ENCODE results near the gene MERTK. TPM values are rescaled to one million over a fixed set of nuclear protein-coding genes. Genes with fewer than 3 reads are reported as not detected.

MERTK gene
- polyA plus RNA-seq, 1 of the 3 experiments (the other 2 are of a cell fraction): 9.6 TPM

DNA sequence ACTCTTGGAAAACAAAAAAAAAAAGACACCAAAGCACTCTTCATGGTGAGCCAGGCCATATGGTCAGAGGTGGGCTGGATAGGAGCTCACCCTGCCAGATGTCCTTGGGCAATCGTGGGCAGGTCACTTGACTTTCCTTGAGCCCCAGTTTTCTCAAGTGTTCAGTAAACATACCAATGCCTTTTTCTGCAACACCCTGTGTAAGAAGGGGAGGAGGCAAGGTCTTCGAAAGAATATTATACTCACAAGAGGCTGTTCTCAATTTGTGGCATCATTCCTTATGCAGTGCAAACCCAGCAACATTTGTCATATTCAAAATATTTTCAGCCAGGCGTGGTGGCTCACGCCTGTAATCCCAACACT is 133.8 kb downstream of the MERTK start (continued):
- TF ChIP-seq, protein P1, sequence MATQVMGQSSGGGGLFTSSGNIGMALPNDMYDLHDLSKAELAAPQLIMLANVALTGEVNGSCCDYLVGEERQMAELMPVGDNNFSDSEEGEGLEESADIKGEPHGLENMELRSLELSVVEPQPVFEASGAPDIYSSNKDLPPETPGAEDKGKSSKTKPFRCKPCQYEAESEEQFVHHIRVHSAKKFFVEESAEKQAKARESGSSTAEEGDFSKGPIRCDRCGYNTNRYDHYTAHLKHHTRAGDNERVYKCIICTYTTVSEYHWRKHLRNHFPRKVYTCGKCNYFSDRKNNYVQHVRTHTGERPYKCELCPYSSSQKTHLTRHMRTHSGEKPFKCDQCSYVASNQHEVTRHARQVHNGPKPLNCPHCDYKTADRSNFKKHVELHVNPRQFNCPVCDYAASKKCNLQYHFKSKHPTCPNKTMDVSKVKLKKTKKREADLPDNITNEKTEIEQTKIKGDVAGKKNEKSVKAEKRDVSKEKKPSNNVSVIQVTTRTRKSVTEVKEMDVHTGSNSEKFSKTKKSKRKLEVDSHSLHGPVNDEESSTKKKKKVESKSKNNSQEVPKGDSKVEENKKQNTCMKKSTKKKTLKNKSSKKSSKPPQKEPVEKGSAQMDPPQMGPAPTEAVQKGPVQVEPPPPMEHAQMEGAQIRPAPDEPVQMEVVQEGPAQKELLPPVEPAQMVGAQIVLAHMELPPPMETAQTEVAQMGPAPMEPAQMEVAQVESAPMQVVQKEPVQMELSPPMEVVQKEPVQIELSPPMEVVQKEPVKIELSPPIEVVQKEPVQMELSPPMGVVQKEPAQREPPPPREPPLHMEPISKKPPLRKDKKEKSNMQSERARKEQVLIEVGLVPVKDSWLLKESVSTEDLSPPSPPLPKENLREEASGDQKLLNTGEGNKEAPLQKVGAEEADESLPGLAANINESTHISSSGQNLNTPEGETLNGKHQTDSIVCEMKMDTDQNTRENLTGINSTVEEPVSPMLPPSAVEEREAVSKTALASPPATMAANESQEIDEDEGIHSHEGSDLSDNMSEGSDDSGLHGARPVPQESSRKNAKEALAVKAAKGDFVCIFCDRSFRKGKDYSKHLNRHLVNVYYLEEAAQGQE (IDR thresholded peaks at IDR 0.05; ENCODE audit: low read depth, low read length): no peak
- TF ChIP-seq MXI1 (IDR thresholded peaks at IDR 0.05; ENCODE audit: low read depth, low read length): no peak
- TF ChIP-seq, protein P2, sequence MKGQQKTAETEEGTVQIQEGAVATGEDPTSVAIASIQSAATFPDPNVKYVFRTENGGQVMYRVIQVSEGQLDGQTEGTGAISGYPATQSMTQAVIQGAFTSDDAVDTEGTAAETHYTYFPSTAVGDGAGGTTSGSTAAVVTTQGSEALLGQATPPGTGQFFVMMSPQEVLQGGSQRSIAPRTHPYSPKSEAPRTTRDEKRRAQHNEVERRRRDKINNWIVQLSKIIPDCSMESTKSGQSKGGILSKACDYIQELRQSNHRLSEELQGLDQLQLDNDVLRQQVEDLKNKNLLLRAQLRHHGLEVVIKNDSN (IDR thresholded peaks at IDR 0.05; ENCODE audit: borderline replicate concordance, low read depth): no peak
- TF ChIP-seq NRF1 (IDR thresholded peaks at IDR 0.05; ENCODE audit: low read depth, low read length): no peak
- no peak for TF ChIP-seq RXRA (IDR thresholded peaks at IDR 0.05; ENCODE audit: borderline replicate concordance, low read depth)
- no peak for TF ChIP-seq EP300 (IDR thresholded peaks at IDR 0.05; ENCODE audit: borderline replicate concordance in 1 of 2, low read depth in 1 of 2, low read length in 1 of 2)
- TF ChIP-seq RFX5 (IDR thresholded peaks at IDR 0.05; ENCODE audit: low read length): no peak
- no peak for TF ChIP-seq CTCF (IDR thresholded peaks at IDR 0.05)
- TF ChIP-seq TEAD4 (IDR thresholded peaks at IDR 0.05; ENCODE audit: borderline replicate concordance, insufficient read depth): no peak
- no peak for TF ChIP-seq TCF12 (IDR thresholded peaks at IDR 0.05)
- no peak for TF ChIP-seq TAF1 (IDR thresholded peaks at IDR 0.05; ENCODE audit: borderline replicate concordance, low read depth, low read length)

GRCh38 chr2:112032689-112033465 is 134.5 kb downstream of the MERTK start:
- Histone ChIP-seq H3K27ac (ENCODE audit: low read depth in 2 of 2, low read length in 1 of 2) (peak overlapping the region in 1 of 2 experiments; percentile 73; a peak in 2 of 4 replicates), H3K4me2 (peak overlapping the region; percentile 23; the same call in 1 of the 2 replicates), H3K9me2 (no peaks in the 10 kb centered on the region), H3K36me3 (replicated peaks in 1 of 2; ENCODE audit: control insufficient read depth in 1 of 2, insufficient read depth in 2 of 2, low read length in 1 of 2) (no peaks in the 10 kb centered on the region), H4K20me1 (ENCODE audit: insufficient read depth) (no peaks in the 10 kb centered on the region; the same call in 1 of the 2 replicates), H3K9ac (no peak overlapping the region), H3K9me3 (no peaks in the 10 kb centered on the region), H3K79me2 (ENCODE audit: insufficient read depth) (no peaks in the 10 kb centered on the region), H2AFZ (ENCODE audit: low read depth) (no peak overlapping the region), H3K4me1 (ENCODE audit: control insufficient read depth in 1 of 2, insufficient read depth in 2 of 2, low read depth in 1 of 2, low read length in 1 of 2) (peaks cover 7 to 11% of the 10 kb centered on the region in 2 experiments; a peak in 3 of 4 replicates), H3K27me3 (ENCODE audit: insufficient read depth) (no peaks in the 10 kb centered on the region), H3K4me3 (ENCODE audit: low read depth in 2 of 2, low read length in 1 of 2) (no peak overlapping the region), H3F3A (replicated peaks; ENCODE audit: insufficient read depth) (peaks cover 32% of the 10 kb centered on the region)
- POLR2A ChIA-PET: no interaction called here
- CTCF ChIA-PET: interaction anchor here (0.7 kb wide), 1 partner anchor 135 kb away, joined by 3 read pairs; no protein-coding TSS in a partner anchor
- DNase-seq: no peak
- WGBS (ENCODE audit: low lambda C conversion rate): 43% methylated on average over 3 of the region's 4 CpGs
- TF ChIP-seq JUND (IDR thresholded peaks at IDR 0.05): peak; percentile 66
- TF ChIP-seq, protein P2 (IDR thresholded peaks at IDR 0.05; ENCODE audit: borderline replicate concordance, low read depth): no peak
- TF ChIP-seq MEF2A (IDR thresholded peaks at IDR 0.05; ENCODE audit: borderline replicate concordance, low read depth): no peak
- TF ChIP-seq MAX (IDR thresholded peaks at IDR 0.05; ENCODE audit: low read depth): peak; percentile 19; the same call in 1 of the 2 replicates
- peak; percentile 44; the same call in 1 of the 2 replicates for TF ChIP-seq POLR2AphosphoS5 (IDR thresholded peaks at IDR 0.05; ENCODE audit: low read depth, low read length)
- TF ChIP-seq SMC3 (IDR thresholded peaks at IDR 0.05; ENCODE audit: low read depth, low read length): no peak
- no peak for TF ChIP-seq RAD21 (IDR thresholded peaks at IDR 0.05; ENCODE audit: low read length)
- TF ChIP-seq TEAD4 (IDR thresholded peaks at IDR 0.05; ENCODE audit: borderline replicate concordance, insufficient read depth): 0 out of 2 replicates have a peak, but pooled peaks have one; percentile 21
- TF ChIP-seq NFIC (IDR thresholded peaks at IDR 0.05; ENCODE audit: borderline replicate concordance): peak; percentile 94
- TF ChIP-seq, protein P1 (IDR thresholded peaks at IDR 0.05; ENCODE audit: low read depth, low read length): no peak
- TF ChIP-seq GATA2 (CRISPR knock-in tag; IDR thresholded peaks at IDR 0.05): no peak

Data from SK-N-SH (cell line).